DND-41 (cell line): ENCODE results near the gene ASPA.

Experiments used
- EZH2 ChIP-seq: IDR thresholded peaks from 3 replicates; pipeline ENCODE4 v1.6.1; 2012; ENCODE audit warnings: borderline replicate concordance, low read depth, mild to moderate bottlenecking, moderate library complexity, low read length, inconsistent platforms; ENCODE audit not compliant: severe bottlenecking
- TF ChIP-seq, protein P1 (sequence below): IDR thresholded peaks from 2 replicates; pipeline ENCODE4 v1.5.1; 2012; ENCODE audit warnings: borderline replicate concordance, low read length, moderate library complexity, mild to moderate bottlenecking; ENCODE audit not compliant: poor library complexity, severe bottlenecking; ENCODE audit errors: extremely low read depth

DNA sequence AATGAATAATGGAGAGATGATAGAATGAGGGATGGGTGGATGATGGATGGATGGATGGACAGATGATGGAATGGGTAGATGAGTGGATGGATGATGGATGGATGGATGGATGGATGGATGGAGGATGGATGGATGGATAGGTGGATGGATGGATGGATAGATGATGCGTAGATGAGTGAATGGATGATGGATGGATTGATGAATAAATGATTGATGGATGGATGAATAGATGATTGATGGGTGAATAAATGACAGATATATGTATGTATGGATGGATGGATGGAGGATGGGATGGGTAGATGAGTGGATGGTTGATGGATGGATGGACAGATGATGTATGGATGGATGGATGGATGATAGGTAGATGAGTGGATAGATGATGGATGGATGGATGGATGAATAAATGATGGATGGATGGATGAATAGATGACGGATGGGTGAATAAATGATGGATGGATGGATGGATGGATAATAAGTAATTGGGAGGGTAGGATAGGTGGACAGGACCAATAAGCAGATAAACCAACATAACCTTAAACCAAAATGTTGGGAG, 73.9 kb downstream of the ASPA start:
- TF ChIP-seq, protein P1, sequence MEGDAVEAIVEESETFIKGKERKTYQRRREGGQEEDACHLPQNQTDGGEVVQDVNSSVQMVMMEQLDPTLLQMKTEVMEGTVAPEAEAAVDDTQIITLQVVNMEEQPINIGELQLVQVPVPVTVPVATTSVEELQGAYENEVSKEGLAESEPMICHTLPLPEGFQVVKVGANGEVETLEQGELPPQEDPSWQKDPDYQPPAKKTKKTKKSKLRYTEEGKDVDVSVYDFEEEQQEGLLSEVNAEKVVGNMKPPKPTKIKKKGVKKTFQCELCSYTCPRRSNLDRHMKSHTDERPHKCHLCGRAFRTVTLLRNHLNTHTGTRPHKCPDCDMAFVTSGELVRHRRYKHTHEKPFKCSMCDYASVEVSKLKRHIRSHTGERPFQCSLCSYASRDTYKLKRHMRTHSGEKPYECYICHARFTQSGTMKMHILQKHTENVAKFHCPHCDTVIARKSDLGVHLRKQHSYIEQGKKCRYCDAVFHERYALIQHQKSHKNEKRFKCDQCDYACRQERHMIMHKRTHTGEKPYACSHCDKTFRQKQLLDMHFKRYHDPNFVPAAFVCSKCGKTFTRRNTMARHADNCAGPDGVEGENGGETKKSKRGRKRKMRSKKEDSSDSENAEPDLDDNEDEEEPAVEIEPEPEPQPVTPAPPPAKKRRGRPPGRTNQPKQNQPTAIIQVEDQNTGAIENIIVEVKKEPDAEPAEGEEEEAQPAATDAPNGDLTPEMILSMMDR: no peak
- TF ChIP-seq EZH2: no peak
